OCI-LY3 (cell line): Measurements from ENCODE around the gene KRTAP3-3.

ENCODE experiments used
- CTCF ChIP-seq: fragments of 200-600, 300-600 bp; sonication (generic); IDR thresholded peaks from 2 replicates; pipeline ENCODE4 v1.5.1; 2014; ENCODE audit warnings: antibody characterized with exemption, low read length, low read depth
- EZH2phosphoT487 ChIP-seq: fragments of 200-600 bp; shearing (Covaris generic); IDR thresholded peaks from 2 replicates; pipeline ENCODE4 v1.6.1; 2018; ENCODE audit warnings: antibody characterized with exemption, mixed run types, low read depth

- TF ChIP-seq EZH2phosphoT487 (no peak), CTCF (no peak)
Observed at GRCh38 chr17:41016578-41017215, 22.7 kb upstream of the KRTAP3-3 start.
